DMS53 (cell line): Measurements from ENCODE around the gene NRP1.
A peak's percentile ranks its signal among the peaks of the same experiment; 100 is the strongest.

ENCODE experiments used
- DNase-seq: peaks from one replicate; lab custom pipeline; 2025; lab: John Stamatoyannopoulos, UW

NRP1 gene

DNA sequence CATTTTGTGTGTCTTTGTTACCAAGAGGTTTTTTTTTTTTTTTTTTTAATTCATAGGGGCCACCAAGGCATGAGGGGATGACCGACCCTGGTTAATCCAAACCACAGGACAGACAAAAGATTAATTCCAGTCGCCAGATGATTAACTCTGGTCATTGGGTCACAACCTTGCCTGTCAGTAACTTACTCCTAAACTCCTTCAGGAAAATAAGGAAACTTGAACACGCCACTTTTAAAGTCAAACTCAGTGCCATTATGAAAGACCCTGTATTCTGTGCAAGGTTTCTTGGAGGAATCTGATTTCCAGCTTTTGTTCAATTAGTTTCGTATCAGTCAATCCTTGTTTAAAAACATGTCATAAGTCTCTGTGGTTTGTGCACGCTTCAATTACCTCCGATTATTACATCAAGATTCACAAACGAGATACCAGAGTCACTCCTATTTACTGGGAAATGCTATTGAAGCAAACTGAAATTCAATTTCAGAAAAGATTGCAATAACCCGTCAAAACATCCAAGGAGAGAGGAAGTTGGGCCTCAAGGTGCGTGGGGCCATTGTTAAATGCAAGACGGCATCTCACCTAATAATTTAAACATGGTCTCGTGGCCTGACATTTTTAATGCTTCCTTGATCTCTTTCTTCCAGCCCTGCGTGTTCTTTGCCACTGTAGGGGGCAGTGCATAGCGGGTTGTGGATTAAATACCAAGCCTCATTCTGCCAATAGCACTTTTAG lies 44.0 kb downstream of the NRP1 start:
- DNase-seq: no peak

GRCh38 chr10:33289776-33290175 lies 44.7 kb downstream of the NRP1 start:
- no peak for DNase-seq

DNA sequence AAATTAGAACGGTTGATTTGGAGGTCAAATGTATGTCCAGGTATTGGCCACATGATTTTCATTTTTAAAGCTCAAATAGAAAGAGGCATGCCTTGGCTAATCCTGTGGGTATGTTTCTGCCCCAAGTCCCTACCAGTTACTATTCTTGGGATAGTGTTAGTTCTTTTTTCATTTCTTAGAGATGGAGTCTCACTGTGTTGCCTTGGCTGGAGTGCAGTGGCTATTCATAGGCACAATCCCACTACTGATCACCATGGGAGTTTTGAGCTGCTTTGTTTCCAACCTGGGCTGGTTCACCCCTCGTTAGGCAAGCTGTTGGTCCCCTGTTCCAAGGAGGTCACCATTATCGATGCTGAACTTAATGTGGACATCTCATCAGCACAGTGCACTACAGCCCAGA lies 46.3 kb downstream of the NRP1 start:
- no peak for DNase-seq

DNA sequence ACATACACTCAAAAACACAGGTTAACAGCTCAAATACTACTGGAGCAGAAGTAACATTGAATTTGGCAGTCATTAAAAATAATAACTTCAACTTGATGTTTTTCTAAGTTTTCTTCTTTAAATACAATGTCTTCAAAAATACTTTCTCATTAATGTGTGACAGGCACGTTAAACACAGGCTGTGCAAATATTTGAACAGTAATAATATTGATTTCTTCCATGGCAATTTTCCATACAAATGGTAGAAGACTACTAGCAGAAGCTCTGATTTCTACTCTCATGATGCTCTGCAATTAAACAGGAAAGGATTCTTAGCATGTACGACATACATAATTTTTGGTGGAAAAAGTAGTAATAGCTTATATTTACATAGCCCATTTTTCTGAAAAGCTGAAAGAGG lies 47.4 kb downstream of the NRP1 start:
- DNase-seq: peak; percentile 72

- no peak for DNase-seq
Measured at GRCh38 chr10:33286157-33286934, 48.1 kb downstream of the NRP1 start.

DNA sequence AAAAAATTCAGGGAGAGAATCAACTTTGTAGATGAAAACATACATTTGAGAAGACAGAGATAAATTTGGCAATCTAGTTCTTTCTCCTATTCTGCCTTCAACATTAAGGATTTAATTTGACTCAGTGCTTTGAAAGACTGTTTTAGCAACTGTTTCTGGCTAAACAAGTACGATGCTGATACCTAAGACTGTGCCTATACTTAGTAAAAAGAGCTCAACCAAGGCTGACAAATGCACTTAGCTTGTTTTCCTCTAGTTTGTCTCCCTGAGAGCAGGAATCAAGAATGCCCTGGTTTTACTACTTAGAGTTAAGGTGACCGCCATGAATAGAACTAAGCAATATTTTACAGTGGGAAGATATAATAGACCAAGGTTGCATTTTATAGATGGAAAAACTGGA lies 49.5 kb downstream of the NRP1 start:
- DNase-seq: no peak

- DNase-seq: no peak
Measured at GRCh38 chr10:33279811-33280602, 54.5 kb downstream of the NRP1 start.

GRCh38 chr10:33279276-33279675 lies 55.2 kb downstream of the NRP1 start:
- DNase-seq: no peak

GRCh38 chr10:33278198-33278597 lies 56.3 kb downstream of the NRP1 start:
- no peak for DNase-seq

DNA sequence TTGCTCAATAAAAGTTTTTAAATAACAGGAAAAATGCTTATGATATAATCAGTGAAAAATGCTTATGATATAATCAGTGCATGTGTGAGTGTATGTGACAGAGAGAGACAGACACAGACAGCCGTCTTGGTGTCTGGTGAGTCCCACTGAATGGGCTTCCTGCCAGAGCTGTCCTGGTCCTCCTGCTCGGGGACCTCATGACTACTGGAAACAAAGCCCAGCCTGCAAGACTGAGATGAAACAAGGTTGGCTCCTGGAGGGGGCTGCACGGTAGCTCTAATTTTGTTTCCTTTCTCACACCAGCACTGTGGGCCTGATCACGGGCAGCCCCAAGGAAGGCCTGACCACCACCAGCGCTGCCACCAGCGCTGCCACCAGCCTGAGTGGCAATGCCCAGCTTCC lies 57.3 kb downstream of the NRP1 start:
- peak; percentile 37 for DNase-seq

DNA sequence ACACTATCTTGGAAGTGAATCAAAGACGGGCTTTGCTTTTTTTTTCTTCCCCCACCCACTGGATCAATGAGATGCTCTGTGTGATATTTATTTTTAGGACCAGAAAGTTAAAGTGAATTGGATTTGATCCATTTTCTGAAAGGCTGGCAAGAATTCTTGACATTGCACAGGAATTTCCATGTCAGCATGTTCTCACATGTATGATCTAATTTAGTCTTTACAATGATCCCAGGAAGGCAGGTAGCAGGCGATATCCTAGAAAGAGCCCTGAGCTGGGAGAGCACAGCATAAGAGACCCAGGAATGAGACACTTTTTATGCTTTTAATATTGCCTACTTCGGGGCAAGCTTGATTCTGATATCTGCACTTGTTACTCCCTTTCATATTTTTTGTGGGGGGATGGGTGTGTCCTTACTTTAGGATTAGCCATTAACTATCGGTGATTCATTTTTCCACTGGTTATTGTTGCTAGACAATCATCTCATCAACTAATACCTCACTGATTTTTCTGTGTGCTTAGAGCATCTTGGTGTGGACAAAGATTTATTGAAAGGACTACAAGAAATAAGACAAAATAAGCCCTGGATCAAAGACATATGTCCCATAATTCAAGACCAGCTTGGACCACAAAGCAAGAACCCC lies 58.1 kb downstream of the NRP1 start:
- DNase-seq: peak; percentile 13

- peak; percentile 67 for DNase-seq
Measured at GRCh38 chr10:33274096-33274785, 60.2 kb downstream of the NRP1 start.

- DNase-seq: peak; percentile 94
Measured at GRCh38 chr10:33273295-33274002, 61.0 kb downstream of the NRP1 start.

GRCh38 chr10:33272635-33273034 lies 61.8 kb downstream of the NRP1 start:
- DNase-seq: peak; percentile 41

GRCh38 chr10:33271969-33272583 lies 62.4 kb downstream of the NRP1 start:
- DNase-seq: peak; percentile 61

- no peak for DNase-seq
Measured at GRCh38 chr10:33270971-33271370, 63.5 kb downstream of the NRP1 start.

GRCh38 chr10:33267708-33268107 lies 66.8 kb downstream of the NRP1 start:
- no peak for DNase-seq

- DNase-seq: peak; percentile 37
Measured at GRCh38 chr10:33265621-33266020, 68.8 kb downstream of the NRP1 start.

DNA sequence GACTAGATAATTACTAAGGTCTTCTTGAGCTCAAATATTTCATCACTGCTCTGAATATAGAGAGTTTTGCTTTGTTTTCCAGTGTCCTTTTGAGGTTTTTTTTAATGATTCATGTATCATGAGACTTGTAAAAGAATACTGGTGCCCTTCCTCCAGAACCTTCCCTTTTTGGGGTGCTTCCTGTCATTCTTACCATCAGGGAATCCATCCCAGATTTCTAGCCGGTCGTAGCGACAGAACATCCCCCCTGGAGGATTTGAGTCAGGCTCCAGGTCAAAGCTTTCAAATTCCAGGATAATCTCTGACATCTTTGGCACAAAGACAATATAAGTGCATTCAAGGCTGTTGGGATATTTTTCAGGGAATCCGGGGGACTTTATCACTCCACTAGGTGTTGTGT lies 71.0 kb downstream of the NRP1 start:
- no peak for DNase-seq

- no peak for DNase-seq
Measured at GRCh38 chr10:33262871-33263270, 71.6 kb downstream of the NRP1 start.
